Astrocyte of the spinal cord (primary cell): ENCODE measurements around the gene NUP50.

Experiments
- DNase-seq: peaks from one replicate; pipeline ENCODE4 v3.0.0; 2011; ENCODE audit warnings: low read depth, low spot score
- H3K4me3 ChIP-seq: 2 replicates; pipeline ENCODE4 v1.5.1; 2011; ENCODE audit warnings: low read depth, mild to moderate bottlenecking, low read length, moderate library complexity
- in situ Hi-C: cut with HindIII; loops from 2 replicates; pipeline ENCODE4 v1.10.0; 2017; ENCODE audit warnings: low sequenced_read_pairs
- TF ChIP-seq, protein P1 (sequence below): IDR thresholded peaks from 2 replicates; pipeline ENCODE4 v1.5.1; 2012; ENCODE audit warnings: low read depth, mild to moderate bottlenecking, low read length, inconsistent platforms

Gene NUP50

DNA sequence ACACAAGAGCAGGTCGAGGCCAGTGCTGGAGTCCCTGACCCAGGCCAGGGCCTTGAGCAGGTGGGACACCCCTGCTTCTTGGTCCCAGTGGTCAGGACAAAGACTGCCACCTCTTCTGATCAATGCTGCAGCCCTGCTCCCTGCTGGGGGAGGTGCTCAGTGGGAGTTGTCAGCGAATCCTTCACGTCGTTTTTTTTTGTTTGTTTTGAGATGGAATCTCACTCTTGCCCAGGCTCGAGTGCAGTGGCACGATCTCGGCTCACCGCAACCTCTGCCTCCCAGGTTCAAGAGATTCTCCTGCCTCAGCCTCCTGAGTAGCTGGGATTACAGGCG is 34.7 kb downstream of the NUP50 start:
- no peak overlapping the region for H3K4me3 ChIP-seq
- TF ChIP-seq, protein P1, sequence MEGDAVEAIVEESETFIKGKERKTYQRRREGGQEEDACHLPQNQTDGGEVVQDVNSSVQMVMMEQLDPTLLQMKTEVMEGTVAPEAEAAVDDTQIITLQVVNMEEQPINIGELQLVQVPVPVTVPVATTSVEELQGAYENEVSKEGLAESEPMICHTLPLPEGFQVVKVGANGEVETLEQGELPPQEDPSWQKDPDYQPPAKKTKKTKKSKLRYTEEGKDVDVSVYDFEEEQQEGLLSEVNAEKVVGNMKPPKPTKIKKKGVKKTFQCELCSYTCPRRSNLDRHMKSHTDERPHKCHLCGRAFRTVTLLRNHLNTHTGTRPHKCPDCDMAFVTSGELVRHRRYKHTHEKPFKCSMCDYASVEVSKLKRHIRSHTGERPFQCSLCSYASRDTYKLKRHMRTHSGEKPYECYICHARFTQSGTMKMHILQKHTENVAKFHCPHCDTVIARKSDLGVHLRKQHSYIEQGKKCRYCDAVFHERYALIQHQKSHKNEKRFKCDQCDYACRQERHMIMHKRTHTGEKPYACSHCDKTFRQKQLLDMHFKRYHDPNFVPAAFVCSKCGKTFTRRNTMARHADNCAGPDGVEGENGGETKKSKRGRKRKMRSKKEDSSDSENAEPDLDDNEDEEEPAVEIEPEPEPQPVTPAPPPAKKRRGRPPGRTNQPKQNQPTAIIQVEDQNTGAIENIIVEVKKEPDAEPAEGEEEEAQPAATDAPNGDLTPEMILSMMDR = no peak
- no peak for DNase-seq
- in situ Hi-C loops = no loop called here

DNA sequence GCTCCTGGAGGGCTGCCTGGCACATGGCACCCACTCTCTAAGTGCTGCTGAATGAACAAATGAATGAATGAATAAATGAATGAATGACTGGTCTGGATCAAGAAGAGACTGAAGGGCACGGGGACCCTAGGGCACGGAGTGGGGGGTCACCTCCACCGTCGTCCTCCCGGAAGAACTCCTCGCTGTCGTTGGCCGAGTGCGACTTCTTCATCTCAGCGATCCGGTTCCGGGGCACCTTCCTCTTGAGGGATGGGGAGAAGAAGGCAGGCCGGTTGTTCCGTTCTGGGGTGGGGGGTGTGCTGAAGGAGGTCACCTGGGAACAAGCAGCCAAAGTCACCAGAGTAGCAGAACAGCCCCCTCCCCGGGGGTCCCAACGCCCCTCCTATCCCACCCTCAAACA is 36.0 kb downstream of the NUP50 start:
- no peak for DNase-seq
- in situ Hi-C loops = no loop called here
- TF ChIP-seq, protein P1 = no peak
- no peak overlapping the region for H3K4me3 ChIP-seq

DNA sequence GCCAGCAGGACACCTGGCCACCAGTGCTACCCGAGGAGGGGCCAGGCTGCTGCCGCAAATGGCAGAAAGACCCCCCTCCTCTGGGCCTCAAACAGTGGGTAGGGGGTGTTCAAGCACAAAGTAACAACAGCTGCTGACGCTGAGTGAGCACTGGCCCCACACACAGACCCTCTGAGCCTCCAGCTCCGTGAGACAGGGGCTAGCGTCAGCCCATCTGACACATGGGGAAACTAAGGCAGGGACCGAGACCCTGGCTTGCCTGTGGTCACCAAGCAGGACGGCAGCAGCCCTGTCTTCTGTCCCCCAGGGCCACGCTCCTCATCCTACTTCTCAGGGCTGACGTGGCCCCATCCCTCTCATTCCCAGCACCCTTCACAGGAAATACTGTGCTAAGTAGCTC is 36.5 kb downstream of the NUP50 start:
- DNase-seq = no peak
- TF ChIP-seq, protein P1 = no peak
- no peak overlapping the region for H3K4me3 ChIP-seq
- in situ Hi-C loops = no loop called here

DNA sequence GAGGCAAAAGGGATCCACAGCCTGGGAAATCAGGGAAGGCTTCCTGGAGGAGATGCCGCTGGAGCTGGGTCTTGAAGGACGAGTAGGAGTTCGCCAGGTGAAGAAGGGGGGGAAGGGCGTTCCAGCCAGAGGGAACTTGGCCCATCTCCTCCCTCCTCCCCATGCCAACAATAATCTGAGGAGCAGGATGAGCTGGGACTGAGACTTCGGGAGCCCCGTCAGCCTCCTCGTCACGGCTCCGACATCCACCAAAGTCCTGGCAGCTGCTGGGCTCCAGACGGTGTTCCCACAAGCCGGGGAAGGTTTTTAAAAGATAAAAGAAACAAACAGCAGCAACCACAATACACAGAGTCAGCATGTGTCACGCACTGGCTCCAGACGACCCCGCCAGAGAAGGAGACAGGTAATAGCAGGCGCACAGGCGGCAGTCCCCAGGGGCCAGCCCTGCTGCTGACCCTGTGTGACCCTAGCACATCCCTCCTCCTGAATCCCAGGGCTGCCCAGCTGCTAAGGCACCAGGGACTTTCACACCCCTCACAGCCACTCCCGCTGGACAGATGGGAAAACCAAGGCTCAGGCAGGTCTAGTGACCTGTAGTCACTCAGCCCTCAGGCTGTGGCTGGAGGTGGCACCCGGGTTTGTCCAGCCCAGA is 37.3 kb downstream of the NUP50 start:
- DNase-seq = peak; percentile 90
- TF ChIP-seq, protein P1 = no peak
- in situ Hi-C loops = no loop called here
- no peak overlapping the region for H3K4me3 ChIP-seq

DNA sequence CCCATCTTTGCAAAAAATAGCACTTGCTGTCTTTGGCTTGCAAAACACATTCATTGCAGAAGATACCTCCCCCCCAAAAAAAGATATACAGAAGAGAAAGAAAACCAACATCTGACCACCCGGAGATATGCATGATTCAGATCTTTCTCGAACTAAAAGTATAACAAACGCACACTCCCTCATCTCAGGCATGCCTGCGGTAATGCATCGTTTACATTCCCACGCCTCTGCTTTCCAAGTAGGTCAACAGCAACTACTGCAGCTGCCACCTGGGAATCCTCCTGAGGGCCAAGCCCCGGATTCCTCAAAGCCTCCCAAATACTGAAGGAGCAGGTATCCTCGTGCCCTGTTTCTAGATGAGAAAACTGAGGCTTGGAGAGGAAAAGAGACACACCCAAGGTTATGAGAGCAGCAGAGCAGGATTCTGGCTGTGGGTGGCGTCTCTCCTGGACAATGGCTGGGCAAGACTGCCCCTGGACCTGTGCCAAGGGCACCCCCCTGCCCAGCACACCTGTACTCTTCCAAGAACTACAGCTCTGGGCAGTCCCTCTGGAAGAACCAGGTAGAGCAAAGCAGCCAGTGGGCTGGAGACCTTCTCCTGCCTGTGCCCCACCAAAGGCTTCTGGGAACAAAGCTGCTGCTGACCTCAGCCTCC is 38.1 kb downstream of the NUP50 start:
- DNase-seq = peak; percentile 96
- TF ChIP-seq, protein P1 = no peak
- in situ Hi-C loops = no loop called here
- H3K4me3 ChIP-seq = no peak overlapping the region

DNA sequence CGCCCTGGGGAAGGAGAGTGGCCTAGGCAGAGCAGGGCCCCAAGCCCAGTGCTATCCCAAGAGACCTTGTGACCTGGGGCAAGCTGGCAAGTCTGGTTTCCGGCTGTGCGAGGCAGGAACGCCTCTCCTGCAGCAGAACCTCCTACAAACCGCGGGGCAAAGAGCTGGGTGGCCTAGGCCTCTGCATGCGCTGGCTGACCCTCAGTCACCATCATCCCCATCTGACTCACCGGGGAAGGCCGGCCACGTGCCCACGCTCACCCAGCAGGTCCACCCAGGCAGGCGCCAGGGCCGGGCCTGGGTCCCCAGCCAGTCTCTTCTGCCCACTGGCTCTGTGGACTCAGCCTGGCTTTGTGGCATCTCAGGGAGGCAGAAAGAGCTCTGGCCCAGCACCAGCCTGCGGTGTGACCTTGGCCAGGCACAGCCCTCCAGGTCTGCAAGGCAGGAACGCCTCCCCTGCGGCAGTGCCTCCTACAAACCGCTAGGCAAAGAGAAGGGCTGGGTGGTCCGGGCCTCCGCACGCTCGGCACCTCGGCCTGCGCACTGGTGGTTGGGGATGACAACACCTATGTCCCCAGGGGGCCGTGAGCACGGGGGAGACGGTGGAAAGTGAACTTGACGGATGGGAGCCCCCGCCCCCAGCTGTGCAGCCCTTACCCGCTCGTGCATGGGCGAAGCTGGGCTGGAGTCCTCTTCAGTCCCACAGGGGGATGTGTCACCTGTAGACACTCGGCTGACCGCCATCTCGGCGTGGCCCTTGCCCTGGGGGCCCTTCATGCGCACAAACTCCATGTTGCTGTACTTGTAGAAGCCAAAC is 38.8 kb downstream of the NUP50 start:
- no peak for DNase-seq
- TF ChIP-seq, protein P1 = no peak
- in situ Hi-C loops = no loop called here
- H3K4me3 ChIP-seq = no peak overlapping the region
